Pancreas (tissue), 10 donors: ENCODE results near the gene UCK2. TPM values are rescaled to one million over a fixed set of nuclear protein-coding genes. Genes with fewer than 3 reads are reported as not detected.

ENCODE experiments used
- ATAC-seq, 4 donors: fragments of 200-7000 bp; cut with Tn5 transposase; one replicate each; pipeline versions ENCODE4 v1.8.0 to v1.9.1; 2020; ENCODE audit warnings: mild to moderate bottlenecking in 4 of 4, moderate library complexity in 4 of 4
- DNase-seq, 6 donors: peaks; one replicate each; pipeline ENCODE4 v3.0.0-alpha.2; 2020
- FAIRE-seq: peaks from 2 replicates; lab custom pipeline; 2012; peaks lifted over from hg19 to GRCh38; lab: Jason Lieb, UNC
- H3K27ac ChIP-seq, 4 donors: fragments of 200-600 bp; sonication (generic); 1 replicate in 3 of 4; 2 replicates in 1 of 4; pipeline versions ENCODE4 v1.5.0 to v1.8.0; 2020
- H3K27me3 ChIP-seq, 4 donors: fragments of 200-600 bp; one replicate each; pipeline ENCODE4 v1.8.0; 2021
- H3K36me3 ChIP-seq, 3 donors: fragments of 200-600 bp; sonication (generic) in 1 of 3; one replicate each; pipeline versions ENCODE4 v1.5.0 to v1.8.0; 2020 to 2021
- H3K4me1 ChIP-seq, 3 donors: fragments of 200-600 bp; one replicate each; pipeline ENCODE4 v1.8.0; 2021
- H3K4me3 ChIP-seq, 4 donors: fragments of 200-600 bp; sonication (generic) in 2 of 4; one replicate each; pipeline versions ENCODE4 v1.5.0 to v1.8.0; 2020 to 2021
- H3K9me3 ChIP-seq, 4 donors: fragments of 200-600 bp; one replicate each; pipeline ENCODE4 v1.8.0; 2021
- CTCF ChIP-seq, 4 donors: fragments of 200-600 bp; sonication (generic) in 3 of 4; IDR thresholded peaks; one replicate each; pipeline versions ENCODE4 v1.5.0 to v1.8.0; 2021; ENCODE audit warnings: antibody characterized with exemption in 4 of 4
- WGBS, 2 donors: extraction: QIAGEN DNeasy Blood & Tissue Kit; methylation state at CpG; one replicate each; pipeline ENCODE4 v1.1.7; 2013; 5-methylcytosine and 5-hydroxymethylcytosine counted together
- intact Hi-C, 3 donors: fragments of 100-400 bp; cut with DNase I; formaldehyde crosslinking; loops; one replicate each; pipeline versions ENCODE4 v1.11.1 to v1.14.2; 2022
- polyA plus RNA-seq, 2 donors: library from polyadenylated mRNA; stranded (reverse); fragments of 200-250 nt; gene quantifications; one replicate each; pipeline ENCODE4 v1.2.3, GENCODE V29; 2013
- total RNA-seq, 6 donors: library from RNA; stranded (reverse); fragmentation: NEBNext Ultra II Directional in 4 of 6; extraction: Animal tissue kit (Norgen Biotek cat#: 25700) in 4 of 6; gene quantifications; one replicate each; pipeline versions ENCODE4 v1.2.1 to v1.2.4, GENCODE V29; 2021 to 2023
- donor health status: healthy with polysubstance abuse.
- donor health status: DM: no; HTN: no; CAD: no; lungs with moderate emphysema.
- donor health status: DM: no; HTN: no; CAD: no.
- donor health status: control.
- donor health status: control.
- donor health status: Bipolar disorder and iron deficiency.
- donor health status: DM: yes; HTN: yes; CAD: no.
- donor health status: DM: no; HTN: no; CAD: no.
- donor health status: DM: no; HTN: no; CAD: no.
- donor health status: DM: yes; HTN: yes; CAD: no.

UCK2 gene
- total and polyA plus RNA-seq, 8 donors, result 10.6 to 25.5 (median 15.5) TPM

DNA sequence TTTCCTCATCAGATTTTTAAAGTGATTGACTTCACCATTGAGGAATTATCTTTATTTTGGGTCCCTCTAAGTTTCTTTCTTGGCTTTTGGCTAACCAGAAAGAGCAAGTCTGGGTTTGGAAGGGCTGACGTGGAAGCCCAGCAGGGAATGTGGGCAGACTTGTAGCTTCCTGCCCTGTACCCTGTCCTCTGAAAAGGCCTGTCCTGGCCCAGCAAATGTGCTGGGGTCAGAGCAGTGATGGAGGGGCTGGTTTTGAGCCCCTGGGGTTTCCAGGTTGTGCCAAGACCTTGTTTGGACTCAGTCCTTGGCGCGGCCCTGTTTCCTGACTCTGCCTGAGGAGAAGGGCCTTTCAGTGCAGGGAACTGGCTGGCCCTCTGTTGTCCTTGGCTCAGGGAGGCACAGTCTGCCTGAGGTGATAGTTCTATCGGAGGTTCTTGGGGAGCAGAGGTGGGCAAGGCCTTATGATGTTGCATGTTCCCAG, 72.1 kb downstream of the UCK2 start:
- peak overlapping the region in 2 of 4 donors; percentile 0 to 32 for H3K27ac ChIP-seq
- no peaks in the 10 kb centered on the region for H3K27me3 ChIP-seq
- ATAC-seq (peak; percentile 46 to 66 (median 64)), DNase-seq (peak in 2 of 6 donors; percentile 48 to 63), FAIRE-seq (no peak)
- H3K9me3 ChIP-seq, result no peaks in the 10 kb centered on the region
- peaks cover 0 to 13% (median 0%) of the 10 kb centered on the region in 3 donors for H3K36me3 ChIP-seq
- 49% methylated on average over 4 of the region's 4 CpGs for WGBS, 2 donors
- intact Hi-C loops, result no loop called here
- TF ChIP-seq CTCF (IDR thresholded peaks at IDR 0.05), result no peak
- peaks cover 12 to 20% (median 18%) of the 10 kb centered on the region in 3 donors for H3K4me1 ChIP-seq
- no peak overlapping the region for H3K4me3 ChIP-seq

- no peak for TF ChIP-seq CTCF (IDR thresholded peaks at IDR 0.05)
- Histone ChIP-seq H3K36me3 (peaks cover 0 to 10% (median 0%) of the 10 kb centered on the region in 3 donors), H3K27ac (peak overlapping the region in 3 of 4 donors; percentile 16 to 32 (median 30)), H3K27me3 (no peaks in the 10 kb centered on the region), H3K9me3 (no peaks in the 10 kb centered on the region), H3K4me1 (peaks cover 12 to 20% (median 18%) of the 10 kb centered on the region in 3 donors), H3K4me3 (no peak overlapping the region)
- ATAC-seq (peak; percentile 75 to 90 (median 81)), FAIRE-seq (no peak), DNase-seq (peak; percentile 52 to 82 (median 70))
- 23 to 29% methylated on average over 22 of the region's 22 CpGs for WGBS, 2 donors
- intact Hi-C loops, result loop anchor here in 1 of 3 donors (10.0 kb wide), 1 partner anchor 136 kb away; the partner anchor contains the start of gene TMCO1
Observed at GRCh38 chr1:165900576-165901380, 73.4 kb downstream of the UCK2 start.

DNA sequence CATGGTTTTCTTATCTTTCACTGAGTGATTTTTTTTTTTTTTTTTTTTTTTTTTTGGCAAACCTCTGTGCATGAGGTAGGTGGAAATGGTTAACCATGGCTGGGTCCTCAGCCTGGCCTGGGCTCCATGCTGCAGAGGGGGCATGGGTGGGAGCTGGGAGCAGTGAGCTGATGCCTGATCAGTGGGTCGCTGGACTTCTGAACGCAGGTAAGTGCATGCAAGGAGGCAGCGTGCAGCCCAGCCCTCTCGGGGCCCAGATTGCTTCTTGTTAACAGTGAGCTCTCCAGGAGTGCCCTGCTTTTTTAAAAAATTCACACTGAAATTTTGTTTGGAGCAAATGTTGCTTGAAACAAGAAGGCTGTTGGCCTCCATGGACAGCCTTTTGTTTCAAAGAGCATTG, 75.2 kb downstream of the UCK2 start:
- no peak for TF ChIP-seq CTCF (IDR thresholded peaks at IDR 0.05)
- ATAC-seq, result no peak
- WGBS, 2 donors, result 97 to 100% methylated on average over 4 of the region's 4 CpGs

GRCh38 chr1:165903672-165904071, 76.3 kb downstream of the UCK2 start:
- no peak for TF ChIP-seq CTCF (IDR thresholded peaks at IDR 0.05)
- peak in 1 of 4 donors; percentile 23 for ATAC-seq
- FAIRE-seq, result no peak
- no peak overlapping the region for H3K4me3 ChIP-seq
- peaks cover 0 to 5% (median 0%) of the 10 kb centered on the region in 3 donors for H3K36me3 ChIP-seq
- DNase-seq, result no peak
- no peak overlapping the region for H3K27ac ChIP-seq
- H3K9me3 ChIP-seq, result no peaks in the 10 kb centered on the region
- WGBS, 2 donors, result 89 to 91% methylated on average over 1 of the region's 1 CpG
- H3K4me1 ChIP-seq, result peaks cover 12 to 20% (median 18%) of the 10 kb centered on the region in 3 donors
- intact Hi-C loops, result loop anchor here in 1 of 3 donors (10.0 kb wide), 1 partner anchor 139 kb away; the partner anchor contains the start of gene TMCO1
- no peaks in the 10 kb centered on the region for H3K27me3 ChIP-seq

More for the DNA sequence above, 75.2 kb downstream of the UCK2 start:
- Histone ChIP-seq H3K36me3 (no peaks in the 10 kb centered on the region), H3K9me3 (no peaks in the 10 kb centered on the region), H3K4me3 (no peak overlapping the region), H3K27me3 (no peaks in the 10 kb centered on the region), H3K27ac (no peak overlapping the region), H3K4me1 (peaks cover 12 to 20% (median 18%) of the 10 kb centered on the region in 3 donors)
- no peak for DNase-seq
- intact Hi-C loops, result loop anchor here in 1 of 3 donors (10.0 kb wide), 1 partner anchor 138 kb away; the partner anchor contains the start of gene TMCO1
- FAIRE-seq, result no peak
